Gastrocnemius medialis (tissue), 4 donors: ENCODE measurements around the gene FAM135A.
"Not testable (repeated sequence)": the region's sequence is repeated elsewhere in the genome, so short reads cannot be mapped to it uniquely, and the experiment has no call there.

Experiments used
- POLR2A ChIP-seq, 2 donors: fragments of 450-650 bp; IDR thresholded peaks; one replicate each; pipeline ENCODE4 v1.6.1; 2017; ENCODE audit warnings: antibody characterized with exemption in 2 of 2, mild to moderate bottlenecking in 2 of 2, moderate library complexity in 2 of 2
- TF ChIP-seq, protein P1 (sequence below), 5 experiments: fragments of 450-650 bp in 3 of 5; fragments of 200-600 bp in 2 of 5; sonication (generic) in 2 of 5; IDR thresholded peaks in 4 of 5; conservative IDR thresholded peaks in 1 of 5; 1 replicate in 4 of 5; 2 replicates in 1 of 5; pipeline ENCODE4 v1.5.1; 2016 to 2019; ENCODE audit warnings: antibody characterized with exemption in 5 of 5, mild to moderate bottlenecking in 3 of 5, moderate library complexity in 3 of 5

DNA sequence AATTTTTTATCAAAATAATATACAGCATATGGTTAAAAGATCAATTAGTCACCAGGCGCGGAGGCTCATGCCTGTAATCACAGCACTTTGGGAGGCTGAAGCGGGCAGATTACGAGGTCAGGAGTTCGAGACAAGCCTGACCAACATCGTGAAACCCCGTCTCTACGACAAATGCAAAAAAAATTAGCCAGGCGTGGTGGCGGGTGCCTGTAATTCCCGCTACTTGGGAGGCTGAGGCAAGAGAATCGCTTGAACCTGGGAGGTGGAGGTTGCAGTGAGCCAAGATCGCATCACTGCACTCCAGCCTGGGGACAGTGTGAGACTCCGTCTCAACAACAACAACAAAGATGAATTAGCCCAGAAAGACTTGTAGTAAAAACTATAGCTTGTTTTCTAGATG, 46.4 kb downstream of the FAM135A start:
- TF ChIP-seq, protein P1, sequence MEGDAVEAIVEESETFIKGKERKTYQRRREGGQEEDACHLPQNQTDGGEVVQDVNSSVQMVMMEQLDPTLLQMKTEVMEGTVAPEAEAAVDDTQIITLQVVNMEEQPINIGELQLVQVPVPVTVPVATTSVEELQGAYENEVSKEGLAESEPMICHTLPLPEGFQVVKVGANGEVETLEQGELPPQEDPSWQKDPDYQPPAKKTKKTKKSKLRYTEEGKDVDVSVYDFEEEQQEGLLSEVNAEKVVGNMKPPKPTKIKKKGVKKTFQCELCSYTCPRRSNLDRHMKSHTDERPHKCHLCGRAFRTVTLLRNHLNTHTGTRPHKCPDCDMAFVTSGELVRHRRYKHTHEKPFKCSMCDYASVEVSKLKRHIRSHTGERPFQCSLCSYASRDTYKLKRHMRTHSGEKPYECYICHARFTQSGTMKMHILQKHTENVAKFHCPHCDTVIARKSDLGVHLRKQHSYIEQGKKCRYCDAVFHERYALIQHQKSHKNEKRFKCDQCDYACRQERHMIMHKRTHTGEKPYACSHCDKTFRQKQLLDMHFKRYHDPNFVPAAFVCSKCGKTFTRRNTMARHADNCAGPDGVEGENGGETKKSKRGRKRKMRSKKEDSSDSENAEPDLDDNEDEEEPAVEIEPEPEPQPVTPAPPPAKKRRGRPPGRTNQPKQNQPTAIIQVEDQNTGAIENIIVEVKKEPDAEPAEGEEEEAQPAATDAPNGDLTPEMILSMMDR (IDR thresholded peaks at IDR 0.05 in 4 of 5, conservative IDR thresholded peaks at IDR 0.05 in 1 of 5): not testable (repeated sequence)
- not testable (repeated sequence) for TF ChIP-seq POLR2A (IDR thresholded peaks at IDR 0.05)
